ENCODE results near the gene LBHD1. TPM values are rescaled to one million over a fixed set of nuclear protein-coding genes. Genes with fewer than 3 reads are reported as not detected.
"Not testable (repeated sequence)": the region's sequence is repeated elsewhere in the genome, so short reads cannot be mapped to it uniquely, and the experiment has no call there.

The LBHD1 gene
- total and polyA plus RNA-seq, 9 donors: 2.8 to 8.2 (median 6.2) TPM

DNA sequence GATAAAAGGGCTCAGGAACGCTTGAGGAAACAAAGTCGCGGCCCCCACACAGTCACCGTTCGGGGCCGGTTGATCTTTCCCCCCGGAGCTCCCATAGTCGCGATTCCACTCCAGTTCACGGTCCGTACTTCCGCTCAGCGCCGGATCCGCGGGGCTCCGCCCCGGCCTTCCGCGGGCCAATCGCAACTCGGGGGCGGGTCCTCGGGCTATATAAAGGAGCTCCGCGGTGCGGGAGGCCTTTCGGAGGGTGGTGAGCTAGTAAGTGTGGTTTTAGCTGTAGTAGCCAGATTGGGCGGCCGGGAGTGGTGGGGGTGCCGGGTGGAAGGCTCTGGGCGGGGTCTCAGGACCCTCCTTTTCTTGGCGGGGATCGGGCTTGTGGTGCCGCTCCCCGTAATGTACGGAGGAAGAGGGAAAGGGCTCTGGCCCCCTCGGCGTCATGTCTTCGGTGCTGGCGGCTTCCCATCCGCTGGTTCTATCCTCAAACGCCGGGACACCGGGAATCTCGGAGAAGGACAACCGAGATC, 6.9 kb downstream of the LBHD1 start, which contains the start of the genes C11orf98 and CSKMT:
C11orf98 (minus strand) TSS at position 136 of the 524 bp plus-strand sequence; CDS start at position 95, 41 bp downstream.
CSKMT (plus strand) TSS at position 238 of the 524 bp plus-strand sequence. CDS start 568 bp downstream, outside the sequence.
- peaks cover 24% of the 10 kb centered on the region for H3K4me1 ChIP-seq (ENCODE audit: control insufficient read depth, insufficient read depth, low read length)
- H3K27me3 ChIP-seq (ENCODE audit: control insufficient read depth, insufficient read depth, low read length): no peaks in the 10 kb centered on the region
- no peaks in the 10 kb centered on the region for H3K9me3 ChIP-seq (replicated peaks; ENCODE audit: control insufficient read depth, low read depth, low read length)
- under 1% methylated on average over 43 of the region's 47 CpGs for WGBS (ENCODE audit: insufficient coverage)
- DNase-seq: peak; percentile 98
- H3K4me3 ChIP-seq (ENCODE audit: low read length): peak within 1 kb of the TSS; percentile 95
- H3K36me3 ChIP-seq (ENCODE audit: control insufficient read depth, insufficient read depth, low read length): peaks cover 28% of the 10 kb centered on the region
- H3K27ac ChIP-seq (ENCODE audit: low read length): peak within 1 kb of the TSS; percentile 97

DNA sequence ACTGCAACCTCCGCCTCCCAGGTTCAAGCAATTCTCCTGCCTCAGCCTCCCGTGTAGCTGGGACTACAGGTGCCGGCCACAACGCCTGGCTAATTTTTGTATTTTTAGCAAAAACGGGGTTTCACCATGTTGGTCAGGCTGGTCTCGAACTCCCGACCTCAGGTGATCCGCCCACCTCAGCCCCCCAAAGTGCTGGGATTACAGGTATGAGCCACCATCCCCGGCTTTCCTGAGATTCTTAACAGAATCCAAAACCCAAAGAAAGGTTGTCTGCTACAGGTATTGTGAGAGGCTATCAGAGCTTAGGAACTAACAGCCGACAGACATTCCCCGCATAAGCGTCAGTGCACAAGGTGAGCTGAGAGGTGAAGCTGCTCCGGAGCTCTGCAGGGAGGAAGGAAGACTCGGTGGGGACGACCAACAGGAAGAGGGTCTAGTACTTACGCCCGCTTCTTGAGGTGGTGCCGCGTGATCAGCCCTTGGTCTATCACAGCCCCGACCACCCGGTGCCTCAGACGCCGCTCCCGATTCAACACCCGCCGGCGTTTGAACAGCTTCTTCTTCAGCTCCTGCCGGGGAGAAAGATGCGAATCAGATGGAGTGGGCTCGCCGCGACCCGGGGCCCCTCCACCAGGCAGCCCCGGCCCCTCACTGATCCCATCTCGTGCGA, 7.5 kb downstream of the LBHD1 start:
- peaks cover 28% of the 10 kb centered on the region for H3K36me3 ChIP-seq (ENCODE audit: control insufficient read depth, insufficient read depth, low read length)
- no peak for DNase-seq
- peak overlapping the region; percentile 95 for H3K4me3 ChIP-seq (ENCODE audit: low read length)
- H3K27me3 ChIP-seq (ENCODE audit: control insufficient read depth, insufficient read depth, low read length): no peaks in the 10 kb centered on the region
- WGBS (ENCODE audit: insufficient coverage): 2% methylated on average over 34 of the region's 36 CpGs
- H3K27ac ChIP-seq (ENCODE audit: low read length): peak overlapping the region; percentile 97
- peaks cover 18% of the 10 kb centered on the region for H3K4me1 ChIP-seq (ENCODE audit: control insufficient read depth, insufficient read depth, low read length)
- H3K9me3 ChIP-seq (replicated peaks; ENCODE audit: control insufficient read depth, low read depth, low read length): no peaks in the 10 kb centered on the region

DNA sequence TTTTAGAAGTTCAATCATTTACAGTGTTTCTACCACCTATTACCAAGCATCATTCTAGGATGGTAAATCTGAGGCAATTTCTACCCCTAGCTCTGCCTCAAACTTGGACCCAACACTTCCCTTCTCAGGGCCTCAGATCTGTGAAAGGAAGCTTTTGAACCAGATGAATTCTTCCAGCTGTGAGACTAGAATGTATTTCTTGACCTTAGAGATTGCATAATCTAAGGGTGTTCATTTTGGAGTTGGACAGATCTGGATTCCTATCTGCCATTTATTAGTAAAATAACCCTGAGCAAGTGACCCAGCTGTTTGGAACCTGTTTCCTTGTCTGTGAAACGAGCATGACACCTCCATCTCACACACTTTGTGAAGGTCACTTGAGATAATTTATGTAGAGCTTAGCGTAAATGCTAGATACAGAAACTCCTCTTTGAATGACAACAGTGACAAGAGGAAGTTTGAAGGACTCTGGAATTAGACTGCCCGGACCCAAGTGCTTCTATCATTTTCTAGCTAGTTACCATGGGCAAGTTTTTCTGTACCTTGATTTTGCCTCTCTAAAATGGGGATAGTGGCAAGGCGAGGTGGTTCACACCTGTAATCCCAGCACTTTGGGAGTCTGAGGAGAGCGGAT, 15.2 kb downstream of the LBHD1 start:
- Histone ChIP-seq H3K36me3 (ENCODE audit: control insufficient read depth, insufficient read depth, low read length) (no peaks in the 10 kb centered on the region), H3K27ac (ENCODE audit: low read length) (no peak overlapping the region), H3K9me3 (replicated peaks; ENCODE audit: control insufficient read depth, low read depth, low read length) (no peaks in the 10 kb centered on the region), H3K4me3 (ENCODE audit: low read length) (no peak overlapping the region), H3K27me3 (ENCODE audit: control insufficient read depth, insufficient read depth, low read length) (no peaks in the 10 kb centered on the region), H3K4me1 (ENCODE audit: control insufficient read depth, insufficient read depth, low read length) (peaks cover 8% of the 10 kb centered on the region)
- DNase-seq: no peak
- no CpG with 5 or more reads among the region's 5 CpGs for WGBS (ENCODE audit: insufficient coverage)

DNA sequence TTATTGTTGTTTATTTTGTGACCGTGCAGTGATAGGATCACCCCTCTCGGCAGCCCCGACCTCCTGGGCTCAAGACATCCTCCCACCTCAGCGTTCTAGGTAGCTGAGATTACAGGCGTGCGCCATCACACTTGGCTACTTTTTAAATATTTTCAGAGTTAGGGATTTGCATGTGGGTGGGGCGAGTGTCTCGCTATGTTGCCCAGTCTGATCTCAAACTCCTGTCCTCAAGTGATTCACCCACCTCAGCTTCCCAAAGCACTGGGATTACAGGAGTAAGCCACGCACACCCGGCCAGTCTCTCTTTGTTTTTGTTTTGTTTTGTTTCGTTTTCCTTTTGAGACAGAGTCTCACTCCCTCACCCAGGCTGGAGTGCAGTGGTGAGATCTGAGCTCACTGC, 17.8 kb downstream of the LBHD1 start:
- Histone ChIP-seq H3K4me3 (ENCODE audit: low read length) (no peak overlapping the region), H3K27me3 (ENCODE audit: control insufficient read depth, insufficient read depth, low read length) (no peaks in the 10 kb centered on the region), H3K4me1 (ENCODE audit: control insufficient read depth, insufficient read depth, low read length) (peaks cover 14% of the 10 kb centered on the region), H3K36me3 (ENCODE audit: control insufficient read depth, insufficient read depth, low read length) (peaks cover 6% of the 10 kb centered on the region), H3K9me3 (replicated peaks; ENCODE audit: control insufficient read depth, low read depth, low read length) (no peaks in the 10 kb centered on the region), H3K27ac (ENCODE audit: low read length) (no peak overlapping the region)
- no peak for DNase-seq
- no CpG with 5 or more reads among the region's 11 CpGs for WGBS (ENCODE audit: insufficient coverage)

DNA sequence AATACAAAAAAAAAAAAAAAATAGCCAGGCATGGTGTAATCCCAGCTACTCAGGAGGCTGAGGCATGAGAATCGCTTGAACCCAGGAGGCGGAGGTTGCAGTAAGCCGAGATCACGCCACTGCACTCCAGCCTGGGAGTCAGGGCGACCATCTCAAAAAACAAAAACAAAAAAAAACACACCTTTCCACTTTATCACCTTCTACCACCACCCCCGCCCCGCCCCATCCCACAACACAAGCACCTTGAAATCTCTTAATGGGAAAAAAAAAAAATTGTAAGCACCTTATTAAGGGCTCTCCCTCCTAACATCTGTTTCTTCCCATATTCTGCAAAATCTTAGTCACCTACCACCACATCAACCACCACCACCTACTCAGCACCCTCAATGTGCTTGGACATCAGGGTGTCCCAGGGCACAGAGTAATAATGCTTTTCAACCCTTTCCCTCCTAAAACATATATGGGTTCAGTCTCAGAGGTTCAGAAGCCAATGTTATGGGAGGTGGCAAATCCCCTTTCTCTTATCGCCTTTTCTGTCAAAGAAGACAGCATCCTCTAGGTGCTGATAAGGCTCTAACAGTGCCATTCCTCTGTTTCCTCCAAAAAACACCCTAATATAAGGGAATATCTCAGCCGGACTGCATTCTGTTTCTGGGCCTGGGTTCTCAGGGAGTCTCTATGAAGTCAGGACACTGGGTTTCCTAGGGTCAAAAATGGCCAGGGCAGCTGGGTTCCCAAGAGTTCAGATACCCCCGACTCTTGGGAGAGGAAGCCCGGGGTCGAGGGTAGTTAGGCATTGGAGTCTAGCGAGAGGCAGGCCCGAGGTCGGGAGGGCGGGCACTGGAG, 19.7 kb downstream of the LBHD1 start:
- Histone ChIP-seq H3K36me3 (ENCODE audit: control insufficient read depth, insufficient read depth, low read length) (peaks cover 25% of the 10 kb centered on the region), H3K4me1 (ENCODE audit: control insufficient read depth, insufficient read depth, low read length) (peaks cover 15% of the 10 kb centered on the region), H3K4me3 (ENCODE audit: low read length) (peak overlapping the region; percentile 95), H3K9me3 (replicated peaks; ENCODE audit: control insufficient read depth, low read depth, low read length) (no peaks in the 10 kb centered on the region), H3K27ac (ENCODE audit: low read length) (peak overlapping the region; percentile 91), H3K27me3 (ENCODE audit: control insufficient read depth, insufficient read depth, low read length) (no peaks in the 10 kb centered on the region)
- DNase-seq: no peak
- 2% methylated on average over 7 of the region's 16 CpGs for WGBS (ENCODE audit: insufficient coverage)

DNA sequence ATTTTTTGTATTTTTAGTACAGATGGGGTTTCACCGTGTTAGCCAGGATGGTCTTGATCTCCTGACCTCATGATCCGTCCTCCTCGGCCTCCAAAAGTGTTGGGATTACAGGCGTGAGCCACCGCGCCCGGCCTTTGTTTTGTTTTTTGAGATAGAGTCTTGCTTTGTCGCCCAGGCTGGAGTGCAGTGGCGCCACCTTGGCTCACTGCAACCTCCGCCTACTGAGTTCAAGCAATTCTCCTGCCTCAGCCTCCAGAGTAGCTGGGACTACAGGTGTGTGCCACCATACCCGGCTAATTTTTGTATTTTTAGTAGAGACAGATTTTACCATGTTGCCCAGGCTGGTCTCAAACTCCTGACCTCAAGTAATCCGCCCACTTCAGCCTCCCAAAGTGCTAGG, 21.8 kb downstream of the LBHD1 start:
- H3K4me1 ChIP-seq (ENCODE audit: control insufficient read depth, insufficient read depth, low read length): peaks cover 26% of the 10 kb centered on the region
- H3K9me3 ChIP-seq (replicated peaks; ENCODE audit: control insufficient read depth, low read depth, low read length); H3K4me3 ChIP-seq (ENCODE audit: low read length); DNase-seq; H3K27ac ChIP-seq (ENCODE audit: low read length); H3K27me3 ChIP-seq (ENCODE audit: control insufficient read depth, insufficient read depth, low read length): not testable (repeated sequence)
- WGBS (ENCODE audit: insufficient coverage): 99% methylated on average over 9 of the region's 12 CpGs
- peaks cover 30% of the 10 kb centered on the region for H3K36me3 ChIP-seq (ENCODE audit: control insufficient read depth, insufficient read depth, low read length)

DNA sequence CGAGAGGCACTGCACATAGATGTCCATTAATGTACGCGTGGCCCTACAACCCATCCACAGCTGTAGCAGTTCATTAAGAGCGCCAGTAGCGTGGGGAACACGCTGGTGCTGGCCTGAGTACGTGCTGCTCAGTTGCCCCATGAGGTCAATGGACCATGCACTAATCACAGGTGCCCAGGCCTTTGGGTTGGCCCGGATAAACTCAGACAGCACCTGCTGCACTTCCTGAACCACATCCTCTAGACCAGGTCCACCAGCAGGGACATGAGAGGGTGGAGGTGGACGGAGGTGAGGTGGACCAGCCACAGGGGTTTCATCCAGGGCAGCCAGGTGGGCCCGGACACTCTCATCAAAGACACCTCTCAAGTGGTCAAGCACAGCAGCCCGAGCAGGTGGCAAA, 22.6 kb downstream of the LBHD1 start:
- Histone ChIP-seq H3K27ac (ENCODE audit: low read length) (no peak overlapping the region), H3K4me1 (ENCODE audit: control insufficient read depth, insufficient read depth, low read length) (peaks cover 30% of the 10 kb centered on the region), H3K27me3 (ENCODE audit: control insufficient read depth, insufficient read depth, low read length) (no peaks in the 10 kb centered on the region), H3K4me3 (ENCODE audit: low read length) (no peak overlapping the region), H3K36me3 (ENCODE audit: control insufficient read depth, insufficient read depth, low read length) (peaks cover 31% of the 10 kb centered on the region), H3K9me3 (replicated peaks; ENCODE audit: control insufficient read depth, low read depth, low read length) (no peaks in the 10 kb centered on the region)
- WGBS (ENCODE audit: insufficient coverage): 93% methylated on average over 9 of the region's 11 CpGs
- no peak for DNase-seq

DNA sequence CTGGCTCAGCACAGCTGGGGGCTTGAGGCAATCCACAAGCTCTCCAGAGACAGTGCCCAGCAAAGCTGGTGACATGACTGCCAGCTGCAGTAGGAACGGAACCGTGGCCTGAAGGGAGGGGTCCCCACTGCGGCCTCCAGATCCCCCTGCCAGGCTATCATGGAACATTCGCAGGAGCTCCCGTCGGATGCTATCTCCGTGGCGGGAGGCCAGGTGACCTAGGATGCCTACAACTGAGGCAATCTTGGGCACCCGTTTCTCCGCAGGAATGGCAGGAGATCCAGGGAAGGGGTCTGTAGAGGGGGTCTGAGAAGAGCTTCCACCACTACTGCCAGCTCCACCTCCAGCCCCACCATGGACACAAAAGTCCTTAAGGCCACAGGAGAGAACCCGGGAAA, 23.1 kb downstream of the LBHD1 start:
- H3K4me3 ChIP-seq (ENCODE audit: low read length): no peak overlapping the region
- no peak overlapping the region for H3K27ac ChIP-seq (ENCODE audit: low read length)
- no peaks in the 10 kb centered on the region for H3K9me3 ChIP-seq (replicated peaks; ENCODE audit: control insufficient read depth, low read depth, low read length)
- no peaks in the 10 kb centered on the region for H3K27me3 ChIP-seq (ENCODE audit: control insufficient read depth, insufficient read depth, low read length)
- H3K36me3 ChIP-seq (ENCODE audit: control insufficient read depth, insufficient read depth, low read length): peaks cover 36% of the 10 kb centered on the region
- peaks cover 30% of the 10 kb centered on the region for H3K4me1 ChIP-seq (ENCODE audit: control insufficient read depth, insufficient read depth, low read length)
- DNase-seq: no peak
- WGBS (ENCODE audit: insufficient coverage): 93% methylated on average over 6 of the region's 11 CpGs

DNA sequence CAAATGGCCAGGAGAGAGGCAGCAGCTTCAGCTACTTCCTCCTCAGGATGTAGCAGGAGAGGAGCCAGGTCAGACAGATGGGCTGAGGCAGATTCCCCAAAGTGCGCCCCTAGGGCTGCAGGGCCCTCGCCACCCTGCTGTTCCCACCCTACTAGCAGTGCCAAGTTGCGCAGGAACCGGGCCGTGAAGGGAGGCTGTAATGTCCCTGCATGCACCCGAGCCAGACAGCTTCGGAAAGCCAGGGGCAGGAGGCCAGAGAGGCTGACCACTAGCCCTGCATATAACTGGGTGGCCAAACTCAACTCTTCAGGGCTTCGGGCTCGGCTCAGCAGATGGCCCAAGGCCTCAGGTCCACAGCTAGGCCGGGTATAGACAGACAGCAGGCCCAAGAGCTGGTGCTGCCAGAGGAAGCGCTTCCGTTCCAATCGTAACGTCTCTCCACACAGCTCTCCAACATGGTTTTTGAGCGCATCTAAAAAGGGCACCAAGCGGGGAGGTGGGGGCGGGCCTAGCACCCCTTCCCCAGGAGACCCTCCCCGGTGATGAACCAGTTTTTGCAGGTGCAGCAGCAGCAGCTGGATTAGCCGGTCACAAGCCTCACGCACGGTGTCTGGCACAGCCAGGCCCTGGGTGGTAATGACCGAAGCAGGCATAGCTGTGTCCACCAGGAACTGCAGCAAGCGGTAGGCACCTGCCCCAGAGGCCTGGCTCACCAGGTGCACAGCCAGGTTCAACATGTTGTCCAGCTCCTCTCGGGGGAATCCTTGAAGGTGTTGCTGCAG, 23.7 kb downstream of the LBHD1 start:
- no peak overlapping the region for H3K27ac ChIP-seq (ENCODE audit: low read length)
- no peaks in the 10 kb centered on the region for H3K9me3 ChIP-seq (replicated peaks; ENCODE audit: control insufficient read depth, low read depth, low read length)
- H3K4me3 ChIP-seq (ENCODE audit: low read length): no peak overlapping the region
- H3K36me3 ChIP-seq (ENCODE audit: control insufficient read depth, insufficient read depth, low read length): peaks cover 42% of the 10 kb centered on the region
- DNase-seq: no peak
- peaks cover 30% of the 10 kb centered on the region for H3K4me1 ChIP-seq (ENCODE audit: control insufficient read depth, insufficient read depth, low read length)
- H3K27me3 ChIP-seq (ENCODE audit: control insufficient read depth, insufficient read depth, low read length): no peaks in the 10 kb centered on the region
- WGBS (ENCODE audit: insufficient coverage): 85% methylated on average over 24 of the region's 24 CpGs
